ENCODE data around the gene MRPS9. TPM values are rescaled to one million over a fixed set of nuclear protein-coding genes. Genes with fewer than 3 reads are reported as not detected.
A peak's percentile ranks its signal among the peaks of the same experiment; 100 is the strongest.

MRPS9 gene
- total and polyA plus RNA-seq, 9 of the 15 experiments (the other 6 are each of a cell fraction or from before 2014, with no cell fraction given) = 46.2 to 143 (median 65.6) TPM

GRCh38 chr2:105039559-105039958 lies 1.7 kb downstream of the MRPS9 start (continued):
- TF ChIP-seq ZBTB8A (IDR thresholded peaks at IDR 0.05; ENCODE audit: partially characterized antibody) (no peak), ZNF644 (tag; IDR thresholded peaks at IDR 0.05; ENCODE audit: low read depth) (no peak), ZNF146 (CRISPR knock-in tag; IDR thresholded peaks at IDR 0.05; ENCODE audit: unreplicated experiment) (peak; percentile 45), ZMIZ1 (IDR thresholded peaks at IDR 0.05; ENCODE audit: low read depth in 2 of 2, low read length in 2 of 2) (no peak)

GRCh38 chr2:105042189-105042588 lies 4.3 kb downstream of the MRPS9 start:
- FAIRE-seq (no peak), DNase-seq (ENCODE audit: extremely low read depth in 1 of 4, low spot score in 3 of 4) (peak in 2 of 4 experiments; percentile 12 to 46), ATAC-seq (no peak)
- H3K4me3 ChIP-seq = no peak overlapping the region
- TF ChIP-seq YY1 (IDR thresholded peaks at IDR 0.05; ENCODE audit: borderline replicate concordance in 1 of 3, control insufficient read depth in 1 of 3, extremely low read depth in 1 of 3, insufficient read depth in 3 of 3, insufficient read length in 1 of 3, insufficient replicate concordance in 2 of 3, low read depth in 1 of 3, low read length in 2 of 3) (peak in 1 of 3 experiments; percentile 41), NFIC (IDR thresholded peaks at IDR 0.05) (peak; percentile 54), PREB (CRISPR knock-in tag; IDR thresholded peaks at IDR 0.05) (no peak), ZNF282 (CRISPR knock-in tag; IDR thresholded peaks at IDR 0.05) (no peak), KDM1A (IDR thresholded peaks at IDR 0.05) (no peak), ZNF511 (CRISPR knock-in tag; IDR thresholded peaks at IDR 0.05) (no peak), ZNF740 (CRISPR knock-in tag; IDR thresholded peaks at IDR 0.05) (no peak), ZNF740 (tag; IDR thresholded peaks at IDR 0.05) (no peak), ZNF174 (CRISPR knock-in tag; IDR thresholded peaks at IDR 0.05) (no peak)
- no peaks in the 10 kb centered on the region for H3K27me3 ChIP-seq (ENCODE audit: control insufficient read depth in 2 of 2, insufficient read depth in 2 of 2, low read length in 2 of 2)
- H2AFZ ChIP-seq (ENCODE audit: low read depth, low read length) = no peak overlapping the region
- peaks cover 18% of the 10 kb centered on the region; the same call in 2 of the 3 replicates for H3K36me3 ChIP-seq (ENCODE audit: control insufficient read depth, insufficient read depth, low read length)
- no peak overlapping the region for H3K27ac ChIP-seq (ENCODE audit: extremely low read depth, low read depth, low read length)
- H3K9me3 ChIP-seq (replicated peaks; ENCODE audit: control insufficient read depth, insufficient read depth, low read depth, low read length) = no peaks in the 10 kb centered on the region
- POLR2A ChIA-PET = interaction anchor here (0.8 kb wide), 1 partner anchor 14 kb away, joined by 3 read pairs; no protein-coding TSS in a partner anchor
- intact Hi-C loops (cut with micrococcal nuclease) (no loop called here), in situ Hi-C loops (cut with MboI) (no loop called here)
- H3K9ac ChIP-seq (ENCODE audit: insufficient read depth in 1 of 2, low read depth in 2 of 2, low read length in 2 of 2) = 0 out of 4 replicates have a peak overlapping the region, but pooled peaks of 1 of the 2 experiments have one; percentile 20
- no TSS peak for BruUV-seq (replicated peaks)
- H3K79me2 ChIP-seq (ENCODE audit: control insufficient read depth, insufficient read depth, low read length) = peaks cover 52% of the 10 kb centered on the region
- no peak overlapping the region for H3K4me2 ChIP-seq (ENCODE audit: insufficient read depth, low read length)
- WGBS (ENCODE audit: insufficient coverage, low coverage, missing lambda C conversion rate) = 48% methylated on average over 2 of the region's 2 CpGs
- peaks cover 8 to 11% of the 10 kb centered on the region in 2 experiments; a peak in 3 of 5 replicates for H3K4me1 ChIP-seq (replicated peaks in 1 of 2; ENCODE audit: control insufficient read depth in 2 of 2, insufficient read depth in 2 of 2, low read length in 2 of 2)
- H3K9me1 ChIP-seq (ENCODE audit: control insufficient read depth, insufficient read depth, low read length) = no peaks in the 10 kb centered on the region
- CTCF ChIA-PET (ENCODE audit: low intra/inter-chr PET ratio) = no interaction called here
- H4K20me1 ChIP-seq (replicated peaks; ENCODE audit: control insufficient read depth, insufficient read depth, low read length) = no peaks in the 10 kb centered on the region

Data from K562 (cell line).